HG02610 (cell line): ENCODE measurements around the gene DOK6.
"Not testable (repeated sequence)": the region's sequence is repeated elsewhere in the genome, so short reads cannot be mapped to it uniquely, and the experiment has no call there.

Experiments
- ATAC-seq: cut with Tn5 transposase; IDR thresholded peaks from one replicate; pipeline ENCODE4 v1.9.1; 2021; ENCODE audit warnings: mild to moderate bottlenecking, moderate library complexity; ENCODE audit not compliant: unreplicated experiment

DOK6 gene

DNA sequence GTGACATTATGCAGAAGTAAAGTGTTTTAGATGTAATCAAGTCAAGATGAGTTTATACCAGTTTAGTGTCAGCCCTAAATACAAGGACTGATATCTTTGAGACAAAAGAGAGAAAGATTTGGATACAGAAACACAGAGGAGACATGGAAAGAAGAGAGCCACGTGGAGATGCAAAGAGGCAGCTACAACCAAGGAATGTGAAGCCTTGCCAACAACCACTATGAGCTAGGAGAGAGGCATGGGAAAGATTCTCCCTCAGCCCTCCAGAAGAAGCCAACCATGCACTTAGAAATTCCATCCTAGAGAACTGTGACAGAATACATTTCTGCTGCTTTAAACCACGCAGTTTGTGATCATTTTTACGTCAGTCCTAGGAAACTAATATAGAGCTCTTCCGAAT is 217.2 kb downstream of the DOK6 start:
- ATAC-seq = no peak

DNA sequence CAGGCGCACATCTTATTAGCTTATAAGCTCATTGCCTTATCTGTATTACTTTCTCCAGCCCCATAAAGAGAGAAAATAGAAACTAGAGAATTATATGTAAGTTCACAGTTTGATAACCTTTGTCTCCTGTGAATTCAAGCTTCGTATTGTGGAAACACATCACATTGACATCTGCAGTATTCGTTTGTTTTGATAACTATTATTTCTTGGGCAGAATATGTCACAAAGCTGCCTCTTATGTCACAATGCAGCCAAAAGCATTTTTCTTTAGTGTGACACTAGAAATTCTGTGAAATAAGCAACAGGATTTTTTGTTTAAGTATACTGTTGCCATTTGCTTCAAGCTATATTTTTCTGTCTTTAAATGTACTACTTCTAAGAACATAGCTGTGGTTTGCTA is 221.5 kb downstream of the DOK6 start:
- ATAC-seq = no peak

DNA sequence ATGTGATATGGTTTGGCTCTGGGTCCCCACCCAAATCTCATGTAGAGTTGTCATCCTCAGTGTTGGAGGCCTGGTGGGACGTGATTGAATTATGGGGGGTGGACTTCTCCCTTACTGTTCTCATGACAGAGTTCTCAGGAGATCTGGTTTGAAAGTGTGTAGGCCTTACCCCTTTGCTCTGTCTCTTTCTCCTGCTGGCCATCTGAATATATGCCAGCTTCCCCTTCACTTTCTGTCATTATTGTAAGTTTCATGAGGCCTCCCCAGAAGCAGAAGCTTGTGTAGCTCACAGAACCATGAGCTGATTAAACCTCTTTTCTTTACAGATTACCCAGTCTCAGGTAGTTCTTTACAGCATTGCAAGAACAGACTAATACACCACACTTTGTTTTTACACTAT is 222.3 kb downstream of the DOK6 start:
- ATAC-seq = no peak

DNA sequence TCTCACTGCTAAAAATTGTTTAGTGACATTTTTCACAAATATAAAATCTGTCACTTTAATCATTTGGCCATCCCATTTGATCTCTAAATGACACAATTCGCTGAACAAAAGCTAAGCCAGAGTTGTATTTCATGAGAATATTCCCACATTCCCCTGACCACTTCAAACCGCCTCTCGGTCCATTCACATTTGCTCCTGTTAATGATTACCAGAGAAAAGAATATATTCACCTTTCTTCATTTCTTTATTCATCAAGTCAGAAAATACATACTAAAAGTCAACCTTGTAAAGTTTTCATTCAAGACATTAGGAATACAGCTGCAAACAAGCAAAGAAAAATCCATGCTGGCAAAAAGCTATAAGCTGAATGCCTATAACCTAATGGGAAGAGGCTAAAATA is 225.5 kb downstream of the DOK6 start:
- no peak for ATAC-seq

DNA sequence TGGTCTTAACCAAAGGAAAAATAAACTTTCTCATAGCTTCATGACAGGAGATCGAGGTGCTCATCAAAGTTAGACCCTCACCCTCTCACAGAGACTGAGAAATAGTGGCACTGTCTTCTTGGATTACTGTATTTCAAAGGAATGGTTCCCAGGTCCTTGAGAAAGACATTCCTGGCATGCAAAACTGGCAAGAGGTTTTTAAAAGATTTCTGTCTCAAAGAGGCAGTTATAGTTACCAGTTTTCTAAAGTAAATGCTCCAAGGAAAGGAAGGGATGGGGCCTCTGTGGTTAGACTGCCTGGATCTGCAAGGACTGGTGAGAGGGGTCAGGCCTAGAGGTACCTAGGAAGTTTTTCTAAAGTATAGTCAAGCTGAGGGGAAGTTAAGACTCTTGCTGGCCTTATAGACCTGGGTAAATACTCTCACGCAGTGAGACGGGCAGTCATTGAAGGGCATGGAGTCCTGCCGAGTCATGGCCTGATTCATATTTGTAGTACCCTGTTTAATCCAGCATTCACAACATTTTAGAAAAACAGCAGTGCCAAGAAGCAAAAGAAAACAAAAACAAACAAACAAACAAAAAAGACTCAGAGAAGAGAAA is 226.1 kb downstream of the DOK6 start:
- ATAC-seq = no peak

DNA sequence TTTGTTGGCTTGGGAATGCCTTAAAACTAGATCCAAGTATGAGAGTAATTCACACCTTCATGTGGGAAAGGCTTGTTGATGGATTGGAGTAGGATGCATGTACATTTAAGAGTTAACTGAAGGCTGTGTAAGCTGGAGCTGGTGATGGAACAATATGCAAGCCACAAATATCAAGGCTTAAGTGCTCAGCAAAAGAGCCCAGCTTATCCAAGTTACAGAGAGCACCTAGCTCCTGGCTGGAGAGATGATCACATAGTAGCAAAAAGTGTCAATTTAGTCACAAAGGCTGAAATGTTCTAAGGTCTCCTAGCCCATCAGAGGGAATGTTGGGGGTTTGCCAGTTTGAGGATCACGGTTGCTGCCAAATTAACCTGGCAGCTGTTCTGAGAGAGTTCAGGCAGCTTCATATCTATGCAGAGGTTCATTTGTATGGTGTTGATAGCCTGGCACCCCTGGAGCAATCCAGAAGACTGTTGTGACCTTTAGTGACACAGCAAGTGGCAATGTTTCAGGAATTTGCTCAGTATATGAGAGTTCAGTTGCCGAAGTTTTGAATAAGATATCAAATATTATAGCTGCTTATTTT is 228.2 kb downstream of the DOK6 start:
- no peak for ATAC-seq

DNA sequence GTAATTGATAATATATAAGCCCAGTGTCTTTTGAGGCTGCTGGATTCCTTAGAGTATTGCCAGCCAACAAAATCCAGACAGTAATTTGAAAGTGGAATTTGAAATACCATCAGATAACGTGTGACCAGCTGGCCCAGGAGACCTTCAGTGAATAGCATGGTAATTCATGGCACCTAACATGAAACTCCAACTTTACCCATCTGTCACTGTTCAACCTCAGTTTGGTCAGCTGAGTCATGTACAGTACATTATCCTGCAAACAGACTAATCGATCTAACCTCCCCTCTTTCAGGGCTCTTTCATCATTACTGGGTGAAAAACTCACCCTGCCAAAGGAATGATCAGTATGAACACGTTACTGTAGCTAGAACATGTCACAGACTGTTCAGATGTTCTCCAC is 230.6 kb downstream of the DOK6 start:
- no peak for ATAC-seq

DNA sequence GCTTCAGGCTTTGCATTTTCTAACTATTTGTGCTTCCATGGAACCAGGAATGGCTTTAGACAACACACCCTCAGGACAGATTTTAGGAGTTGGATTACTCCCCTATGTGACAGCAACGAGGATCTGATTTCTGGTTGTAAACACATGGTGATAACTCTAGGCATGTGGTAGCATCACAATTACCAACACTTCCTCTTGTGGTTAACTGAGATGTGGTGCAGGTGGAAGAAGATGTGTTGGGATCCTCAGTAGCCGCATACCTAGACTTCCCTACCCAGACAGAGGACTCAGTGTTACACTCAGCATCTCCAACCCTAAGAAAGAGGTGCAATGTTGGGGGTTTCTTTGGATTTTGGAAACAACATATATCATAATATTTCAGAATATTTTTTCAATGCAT is 234.8 kb downstream of the DOK6 start:
- no peak for ATAC-seq

DNA sequence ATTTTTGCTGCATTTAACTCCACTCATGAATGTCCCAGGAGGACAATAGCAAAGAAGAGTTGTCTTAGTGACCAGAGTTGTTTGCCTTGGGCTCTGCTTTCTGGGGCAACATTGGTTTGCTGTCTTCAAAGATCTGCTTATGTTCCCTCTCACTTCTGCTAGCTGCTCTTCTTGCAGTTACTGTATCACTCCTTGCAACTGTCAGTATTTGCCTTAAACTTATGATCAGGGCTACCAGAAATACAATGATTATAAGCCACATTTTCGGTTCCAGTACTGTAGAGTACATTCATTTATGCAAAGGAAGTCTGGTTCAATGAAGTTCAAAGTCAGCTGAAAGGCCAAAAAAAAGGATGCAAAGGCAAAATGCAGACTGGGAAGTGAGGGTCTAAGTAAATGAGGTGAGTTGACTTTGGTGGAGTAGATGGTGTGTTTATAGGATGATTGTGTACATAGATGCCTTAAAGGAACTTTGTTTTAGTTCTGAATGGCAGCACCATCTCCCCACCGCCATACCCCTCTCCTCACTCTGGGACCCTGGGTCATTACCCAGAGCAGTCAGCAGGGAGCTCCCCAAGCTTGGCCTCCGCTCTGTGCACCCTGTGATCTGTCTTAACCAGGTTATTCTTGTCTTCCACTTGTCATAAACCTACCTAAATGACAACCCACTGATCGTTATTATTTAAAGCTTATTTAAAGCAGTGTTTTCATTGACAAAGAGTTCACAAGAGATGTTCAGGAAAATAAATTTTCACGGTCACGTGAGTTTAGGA is 236.0 kb downstream of the DOK6 start:
- no peak for ATAC-seq

DNA sequence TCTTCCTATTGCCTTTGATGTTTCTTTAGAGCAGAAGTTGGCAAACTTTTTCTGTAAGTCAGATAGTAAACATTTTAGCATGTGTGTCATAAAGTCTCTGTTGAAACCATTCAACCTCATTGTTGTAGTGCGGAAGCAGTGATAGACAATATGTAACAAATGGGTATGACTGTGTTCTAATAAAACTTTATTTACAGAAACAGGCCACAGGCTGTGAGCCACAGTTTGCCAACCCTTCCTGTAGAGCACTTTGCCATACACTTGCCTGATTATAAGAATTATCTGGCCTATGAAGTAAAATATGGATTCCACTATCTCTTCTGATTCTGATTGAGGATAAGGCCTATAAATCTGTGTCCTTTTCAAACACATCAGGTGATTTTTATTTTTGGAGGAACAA is 237.4 kb downstream of the DOK6 start:
- ATAC-seq = no peak

DNA sequence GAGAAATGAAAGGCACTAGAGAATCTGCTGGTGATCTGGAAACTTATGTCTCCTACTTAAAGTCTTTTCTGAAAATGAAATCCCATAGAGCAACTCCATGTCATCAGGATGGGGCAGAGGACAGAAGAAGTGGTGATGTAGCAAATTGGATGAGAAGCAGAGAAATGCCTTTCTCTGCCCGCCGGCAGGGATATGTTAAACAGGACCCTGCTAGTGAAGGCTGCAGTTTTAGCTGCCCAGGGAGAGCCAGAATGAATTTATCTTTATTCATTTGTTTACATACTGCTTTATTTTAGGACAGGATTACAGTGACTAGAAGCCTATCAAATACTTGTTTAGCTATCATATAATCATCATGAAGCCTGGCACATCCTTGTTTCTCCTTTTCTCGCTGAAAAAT is 247.0 kb downstream of the DOK6 start:
- no peak for ATAC-seq

DNA sequence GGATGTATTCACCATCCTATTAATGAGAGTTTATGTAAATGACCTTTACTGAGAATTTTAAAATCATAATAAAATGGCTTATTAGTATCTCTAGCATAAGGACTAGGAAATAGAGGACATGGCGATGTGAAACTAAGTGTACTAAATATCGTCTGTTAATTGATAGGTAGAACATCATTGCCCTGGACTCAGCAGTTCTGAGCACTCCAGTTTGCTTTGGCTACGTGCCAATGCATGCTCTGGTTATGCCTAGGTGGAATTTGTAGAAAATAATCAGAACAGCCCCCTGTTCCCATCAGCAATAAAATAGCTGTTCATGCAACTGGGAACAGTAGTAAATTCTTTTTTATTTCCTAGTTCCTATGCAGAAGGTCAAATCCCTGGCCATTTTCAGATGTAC is 247.8 kb downstream of the DOK6 start:
- ATAC-seq = no peak

DNA sequence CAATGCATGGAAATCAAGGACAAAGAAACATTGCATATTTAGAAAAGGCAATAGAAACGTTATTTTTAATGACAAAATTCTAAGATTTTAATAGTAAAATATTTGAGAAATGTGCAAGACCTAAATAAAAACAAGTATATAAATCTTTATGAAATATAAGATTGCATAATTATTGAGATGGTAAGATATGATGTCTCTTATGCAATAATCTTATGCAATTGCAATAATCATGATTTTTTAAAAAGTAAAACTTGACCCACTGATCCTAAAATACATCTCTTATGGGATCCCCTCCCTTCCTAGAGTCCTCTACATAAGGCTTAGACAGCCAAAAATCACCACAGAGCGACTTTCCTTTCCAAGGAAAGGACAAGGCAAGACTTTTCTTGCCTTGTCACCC is 249.0 kb downstream of the DOK6 start:
- no peak for ATAC-seq

DNA sequence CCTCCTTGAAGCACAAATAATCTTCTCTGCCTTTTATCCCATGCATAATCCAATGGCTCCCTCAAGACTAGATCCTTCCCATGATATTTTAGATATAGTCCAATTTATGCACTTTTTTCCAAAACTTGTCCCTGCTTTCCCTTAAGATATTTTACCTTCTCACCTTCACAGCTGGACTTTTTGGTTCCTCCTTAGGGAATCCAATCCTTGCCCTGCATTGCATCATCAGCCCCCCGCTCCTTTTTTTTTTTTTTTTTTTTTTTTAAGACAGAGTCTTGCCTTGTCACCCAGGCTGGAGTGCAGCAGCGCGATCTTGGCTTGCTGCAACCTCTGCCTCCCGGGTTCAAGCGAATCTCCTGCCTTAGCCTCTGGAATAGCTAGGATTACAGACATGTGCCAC is 250.6 kb downstream of the DOK6 start:
- no peak for ATAC-seq

DNA sequence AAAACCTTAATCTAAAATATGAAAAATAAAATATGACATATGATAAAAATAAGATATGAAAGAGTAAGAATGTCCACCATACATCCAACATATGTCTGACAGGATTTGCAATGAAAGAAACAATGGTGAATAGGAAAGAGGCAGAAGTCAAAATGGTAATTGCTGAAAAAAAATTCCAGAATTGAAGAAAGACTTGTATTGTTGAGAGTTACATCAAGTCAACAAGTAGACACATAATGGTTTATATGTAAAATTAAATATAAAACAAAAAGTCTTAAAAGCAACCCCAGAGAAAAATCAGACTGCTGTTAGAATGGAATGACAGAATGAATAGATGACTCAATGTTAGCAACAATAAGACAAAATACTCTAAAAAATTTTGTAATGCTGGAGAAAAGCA is 255.1 kb downstream of the DOK6 start:
- no peak for ATAC-seq

DNA sequence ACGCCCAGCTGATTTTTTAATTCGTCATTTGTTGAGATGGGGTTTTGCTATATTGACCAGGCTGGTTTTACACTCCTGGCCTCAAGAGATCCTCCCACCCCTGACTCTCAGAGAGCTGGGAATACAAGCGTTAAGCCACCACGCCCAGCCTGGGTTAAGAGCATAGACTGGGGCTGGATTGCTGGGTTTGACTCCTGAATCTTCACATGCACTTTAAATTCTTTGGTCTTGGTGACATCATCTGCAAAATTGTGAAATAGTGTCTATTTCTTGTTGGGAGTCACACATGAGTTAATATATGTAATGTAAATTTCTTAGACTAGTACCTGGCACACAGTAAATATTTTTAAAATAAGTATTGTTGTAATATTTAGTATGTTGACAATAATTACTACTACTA is 257.4 kb downstream of the DOK6 start:
- no peak for ATAC-seq

DNA sequence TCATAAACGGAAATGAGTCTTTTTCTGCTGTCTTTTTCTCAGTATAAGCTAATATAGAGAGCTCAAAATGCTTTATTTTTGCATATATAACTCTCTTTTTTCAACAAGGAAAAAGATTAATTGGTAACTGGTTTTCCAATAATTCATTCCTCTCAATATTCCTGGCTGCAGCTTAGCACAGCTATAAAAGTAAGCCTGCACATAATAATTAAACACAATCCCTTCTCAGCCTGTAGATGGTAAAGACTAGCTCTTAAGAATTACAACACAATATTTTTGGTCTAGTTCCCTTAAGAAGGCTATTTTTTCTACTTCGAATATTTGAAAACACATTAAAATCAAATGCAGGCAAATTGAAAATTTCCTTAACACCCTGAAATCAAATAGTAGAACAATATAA is 258.0 kb downstream of the DOK6 start:
- ATAC-seq = no peak

DNA sequence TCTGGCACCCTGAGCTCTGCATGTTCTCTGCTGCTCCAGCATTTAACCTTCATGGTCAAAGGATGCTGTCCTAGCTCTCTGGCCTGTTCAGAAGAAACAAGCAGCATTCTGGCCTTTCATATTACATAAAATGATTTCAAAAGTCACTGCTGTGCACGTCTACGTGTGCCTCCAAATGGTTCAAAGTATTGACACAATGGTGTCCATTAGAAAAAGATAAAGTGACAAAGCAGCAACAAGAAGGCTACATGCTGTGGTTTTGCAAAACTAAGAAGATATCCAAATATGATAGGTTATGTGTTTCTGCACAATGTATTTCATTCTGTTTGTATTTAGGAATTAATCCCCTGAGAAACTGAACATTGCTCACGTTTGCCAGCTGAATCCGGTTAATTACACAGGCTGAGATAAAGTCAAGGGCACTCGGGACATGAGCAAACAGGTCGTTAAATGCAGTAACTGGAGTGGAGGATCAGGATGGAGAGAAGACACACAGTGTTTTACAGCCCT is 258.5 kb downstream of the DOK6 start:
- ATAC-seq = no peak

DNA sequence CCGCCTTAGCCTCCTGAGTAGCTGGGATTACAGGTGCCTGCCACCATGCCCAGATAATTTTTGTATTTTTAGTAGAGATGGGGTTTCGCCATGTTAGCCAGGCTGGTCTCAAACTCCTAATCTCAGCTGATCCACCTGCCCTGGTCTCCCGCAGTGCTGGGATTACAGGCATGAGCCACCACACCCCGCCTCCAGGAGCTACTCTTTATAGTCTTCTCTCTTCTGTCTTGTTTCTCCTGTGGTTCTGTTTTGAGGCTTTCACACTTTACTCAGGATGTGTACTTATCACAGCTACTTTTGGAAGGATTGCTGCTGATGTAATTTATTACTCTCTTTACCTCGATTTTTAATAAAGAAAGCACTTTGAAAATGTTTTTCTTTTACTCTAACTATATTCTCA is 261.4 kb downstream of the DOK6 start:
- ATAC-seq = not testable (repeated sequence)

DNA sequence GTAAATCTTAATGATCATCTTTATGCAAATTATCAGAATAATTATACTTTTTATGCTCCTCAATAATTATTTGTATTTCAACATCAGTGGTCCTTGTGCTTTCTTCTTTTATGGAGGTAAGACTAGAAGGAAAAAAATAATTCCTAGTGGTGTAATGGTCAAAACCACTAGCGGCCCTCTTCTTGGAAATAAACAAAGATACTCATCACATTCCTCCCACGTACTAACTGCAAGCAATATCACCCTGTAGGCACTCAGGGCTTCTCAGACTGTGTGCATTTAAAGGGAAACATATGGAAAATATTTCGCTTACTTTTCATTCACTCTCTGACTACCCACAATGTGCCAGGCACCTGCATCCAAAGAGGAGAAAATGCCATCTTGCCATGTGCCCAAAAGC is 263.7 kb downstream of the DOK6 start:
- no peak for ATAC-seq

DNA sequence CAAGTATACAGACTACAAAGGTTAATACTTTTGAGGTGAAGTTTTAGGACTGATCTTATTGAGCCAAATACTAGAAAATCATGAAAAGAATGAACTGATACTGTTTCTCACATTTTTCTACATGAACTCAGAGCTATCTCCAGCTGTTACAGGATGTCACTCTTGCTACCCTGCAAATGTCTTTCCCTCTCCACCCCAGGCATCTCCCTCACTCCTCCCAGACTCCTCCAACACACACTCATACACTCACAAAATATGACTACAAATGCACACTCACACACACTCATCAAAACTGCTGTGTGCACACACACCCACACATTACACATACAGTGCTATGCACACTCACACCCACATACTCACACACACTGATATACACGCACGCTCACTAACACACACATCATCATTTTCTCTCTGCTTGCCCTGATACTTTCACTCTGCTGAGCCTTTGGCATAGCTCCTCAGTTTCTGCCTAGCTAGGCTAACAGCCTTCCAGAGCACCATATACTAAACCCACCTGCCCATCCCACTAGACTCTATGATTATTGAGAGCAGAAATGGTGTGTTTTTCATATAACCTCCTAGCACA is 273.7 kb downstream of the DOK6 start:
- no peak for ATAC-seq

DNA sequence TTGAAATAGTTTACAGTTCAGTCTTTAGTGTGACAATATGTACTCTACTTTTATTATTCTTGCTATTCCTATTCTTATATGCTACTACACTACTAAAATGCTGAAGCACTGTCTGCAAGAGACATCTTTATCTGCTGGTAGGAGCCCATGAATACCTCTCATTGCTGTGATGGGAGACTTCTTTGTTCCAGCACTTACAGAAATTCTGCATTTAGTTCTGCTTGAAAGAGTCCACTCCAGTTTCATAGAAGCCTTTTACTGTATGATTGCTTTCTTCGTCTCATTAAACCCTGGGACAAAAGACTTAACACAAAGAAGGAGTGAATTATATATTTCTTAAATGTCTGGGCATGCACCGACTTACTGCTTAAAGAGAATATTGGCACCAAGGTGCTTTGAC is 274.3 kb downstream of the DOK6 start:
- ATAC-seq = no peak
